Cardiac fibroblast (primary cell): Measurements from ENCODE around the gene PRKCH.

Experiments
- DNase-seq, 2 donors: peaks; one replicate each; pipeline versions ENCODE4 v3.0.0 to v3.0.0-alpha.2; 2010; ENCODE audit warnings: low read depth in 2 of 2
- H3K4me3 ChIP-seq, 2 donors: replicated peaks in 1 of 2; 1 replicate in 1 of 2; 2 replicates in 1 of 2; pipeline ENCODE4 v1.5.1; 2011; ENCODE audit warnings: low read depth in 2 of 2, low read length in 2 of 2, mild to moderate bottlenecking in 2 of 2, moderate library complexity in 1 of 2
- CTCF ChIP-seq: IDR thresholded peaks from one replicate; pipeline ENCODE4 v1.5.1; 2011; ENCODE audit warnings: low read depth, mild to moderate bottlenecking, low read length, inconsistent platforms

Gene PRKCH

GRCh38 chr14:61433828-61434227 lies 112.4 kb downstream of the PRKCH start:
- no peak overlapping the region for H3K4me3 ChIP-seq
- no peak for TF ChIP-seq CTCF
- no peak for DNase-seq

GRCh38 chr14:61434311-61434710 lies 112.9 kb downstream of the PRKCH start:
- H3K4me3 ChIP-seq: no peak overlapping the region
- no peak for TF ChIP-seq CTCF
- DNase-seq: peak in 1 of 2 donors; percentile 50

- no peak for TF ChIP-seq CTCF
- DNase-seq: peak; percentile 37 to 46
- no peak overlapping the region for H3K4me3 ChIP-seq
Measured at GRCh38 chr14:61435563-61436337, 114.4 kb downstream of the PRKCH start.

- TF ChIP-seq CTCF: no peak
- no peak for DNase-seq
- no peak overlapping the region for H3K4me3 ChIP-seq
Measured at GRCh38 chr14:61437381-61437780, 116.0 kb downstream of the PRKCH start.

- DNase-seq: no peak
- H3K4me3 ChIP-seq: no peak overlapping the region
- no peak for TF ChIP-seq CTCF
Measured at GRCh38 chr14:61438036-61438435, 116.7 kb downstream of the PRKCH start.

- H3K4me3 ChIP-seq: no peak overlapping the region
- no peak for DNase-seq
- TF ChIP-seq CTCF: no peak
Measured at GRCh38 chr14:61438497-61438859, 117.1 kb downstream of the PRKCH start.
